PC-9 (cell line): ENCODE measurements around the gene SLC40A1.

Experiments used
- EZH2 ChIP-seq: fragments of 200-600 bp; sonication (generic); IDR thresholded peaks from 2 replicates; pipeline ENCODE4 v1.8.0; 2017; ENCODE audit warnings: antibody characterized with exemption, low read depth
- TF ChIP-seq, protein P1 (sequence below): fragments of 200-600 bp; sonication (generic); conservative IDR thresholded peaks from 2 replicates; pipeline ENCODE4 v1.6.1; 2017; ENCODE audit warnings: mixed run types, antibody characterized with exemption, mild to moderate bottlenecking, moderate library complexity

DNA sequence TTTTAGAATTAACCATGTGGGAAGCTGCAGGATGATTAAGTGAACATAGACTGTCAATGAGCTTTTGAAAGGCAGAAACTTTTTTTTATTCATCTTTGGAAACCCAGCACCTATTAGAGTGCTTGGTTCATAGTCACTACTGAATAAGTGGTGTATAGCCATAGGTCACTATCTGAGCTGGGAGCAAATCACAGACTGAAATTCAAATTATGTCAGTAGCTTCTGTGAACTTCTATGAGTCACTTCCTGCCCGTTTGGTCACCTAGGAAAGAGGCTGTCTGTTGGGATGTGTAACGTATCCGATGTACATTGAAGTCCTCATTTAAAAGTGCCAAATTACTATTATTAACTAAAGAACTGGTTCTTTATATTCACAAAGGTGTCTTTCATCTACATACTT is 20.5 kb upstream of the SLC40A1 start:
- TF ChIP-seq, protein P1, sequence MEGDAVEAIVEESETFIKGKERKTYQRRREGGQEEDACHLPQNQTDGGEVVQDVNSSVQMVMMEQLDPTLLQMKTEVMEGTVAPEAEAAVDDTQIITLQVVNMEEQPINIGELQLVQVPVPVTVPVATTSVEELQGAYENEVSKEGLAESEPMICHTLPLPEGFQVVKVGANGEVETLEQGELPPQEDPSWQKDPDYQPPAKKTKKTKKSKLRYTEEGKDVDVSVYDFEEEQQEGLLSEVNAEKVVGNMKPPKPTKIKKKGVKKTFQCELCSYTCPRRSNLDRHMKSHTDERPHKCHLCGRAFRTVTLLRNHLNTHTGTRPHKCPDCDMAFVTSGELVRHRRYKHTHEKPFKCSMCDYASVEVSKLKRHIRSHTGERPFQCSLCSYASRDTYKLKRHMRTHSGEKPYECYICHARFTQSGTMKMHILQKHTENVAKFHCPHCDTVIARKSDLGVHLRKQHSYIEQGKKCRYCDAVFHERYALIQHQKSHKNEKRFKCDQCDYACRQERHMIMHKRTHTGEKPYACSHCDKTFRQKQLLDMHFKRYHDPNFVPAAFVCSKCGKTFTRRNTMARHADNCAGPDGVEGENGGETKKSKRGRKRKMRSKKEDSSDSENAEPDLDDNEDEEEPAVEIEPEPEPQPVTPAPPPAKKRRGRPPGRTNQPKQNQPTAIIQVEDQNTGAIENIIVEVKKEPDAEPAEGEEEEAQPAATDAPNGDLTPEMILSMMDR = no peak
- TF ChIP-seq EZH2 = no peak
